Panc1 (cell line): ENCODE results near the gene PPFIA1. TPM values are rescaled to one million over a fixed set of nuclear protein-coding genes. Genes with fewer than 3 reads are reported as not detected.

Experiments
- ATAC-seq: fragments of 200-7000 bp; cut with Tn5 transposase; 2 replicates; pipeline ENCODE4 v1.9.1; 2020; ENCODE audit warnings: mild to moderate bottlenecking, moderate library complexity
- BruUV-seq: library from RNA; stranded (reverse); fragments of 400-500 nt; replicated peaks from 2 replicates; lab custom pipeline; 2021; lab: Mats Ljungman, UMichigan
- CTCF ChIA-PET: fragments of 300-600 bp; sonication (Branson Sonifier 250); formaldehyde crosslinking; loops from one replicate; lab custom pipeline; 2022; ENCODE audit warnings: antibody characterized with exemption; lab: Charles Lee
- POLR2A ChIA-PET: fragments of 300-600 bp; sonication (Branson Sonifier 250); formaldehyde crosslinking; loops from one replicate; lab custom pipeline; 2022; ENCODE audit warnings: antibody characterized with exemption; lab: Charles Lee
- DNase-seq: peaks from one replicate; pipeline ENCODE4 v3.0.0-alpha.2; 2010; ENCODE audit warnings: low read depth, low spot score
- H3K27ac ChIP-seq: 2 replicates; pipeline ENCODE4 v1.5.1; 2011; ENCODE audit warnings: mild to moderate bottlenecking, low read length, inconsistent platforms
- H3K27me3 ChIP-seq: fragments of 200-500 bp; sonication (Bioruptor generic); 2 replicates; pipeline ENCODE4 v1.6.0; 2014; ENCODE audit warnings: low read length, inconsistent platforms; ENCODE audit not compliant: control insufficient read depth, insufficient read depth
- H3K36me3 ChIP-seq: fragments of 200-500 bp; sonication (Bioruptor generic); 2 replicates; pipeline ENCODE4 v1.5.1; 2014; ENCODE audit warnings: inconsistent platforms, mild to moderate bottlenecking, low read length, moderate library complexity; ENCODE audit not compliant: control insufficient read depth, insufficient read depth
- H3K4me1 ChIP-seq: 2 replicates; pipeline ENCODE4 v1.5.1; 2011; ENCODE audit warnings: inconsistent platforms, mild to moderate bottlenecking, low read length, moderate library complexity; ENCODE audit not compliant: control insufficient read depth, insufficient read depth
- H3K4me3 ChIP-seq, 2 experiments: 2 replicates each; pipeline ENCODE4 v1.5.1; 2011 to 2012; ENCODE audit warnings: low read depth in 2 of 2, low read length in 2 of 2, mild to moderate bottlenecking in 2 of 2, inconsistent platforms in 1 of 2, moderate library complexity in 1 of 2
- H3K9me3 ChIP-seq: fragments of 200-500 bp; sonication (Bioruptor generic); 2 replicates; pipeline ENCODE4 v1.5.1; 2014; ENCODE audit warnings: low read depth, mild to moderate bottlenecking, inconsistent platforms, low read length, moderate library complexity; ENCODE audit not compliant: control insufficient read depth, insufficient read depth
- CTCF ChIP-seq: fragments of 450-650 bp; IDR thresholded peaks from 2 replicates; pipeline ENCODE4 v1.5.1; 2017; ENCODE audit warnings: mild to moderate bottlenecking
- POLR2AphosphoS5 ChIP-seq: IDR thresholded peaks from 2 replicates; pipeline ENCODE4 v1.6.1; 2012; ENCODE audit warnings: mild to moderate bottlenecking, low read depth, low read length, moderate library complexity
- REST ChIP-seq, 2 experiments: IDR thresholded peaks; 2 replicates each; pipeline ENCODE4 v1.6.1; 2011 to 2012; ENCODE audit warnings: low read depth in 2 of 2, control low read depth in 1 of 2, low read length in 1 of 2, mild to moderate bottlenecking in 1 of 2, moderate library complexity in 1 of 2; ENCODE audit not compliant: insufficient read depth in 1 of 2
- SIN3A ChIP-seq: IDR thresholded peaks from 2 replicates; pipeline ENCODE4 v1.6.1; 2012; ENCODE audit warnings: low read depth, mild to moderate bottlenecking, low read length, moderate library complexity, borderline replicate concordance; ENCODE audit not compliant: insufficient read depth
- TCF7L2 ChIP-seq: IDR thresholded peaks from 2 replicates; pipeline ENCODE4 v1.6.1; 2011; ENCODE audit warnings: mild to moderate bottlenecking, low read depth, low read length, inconsistent platforms
- in situ Hi-C: cut with HindIII; loops from 2 replicates; pipeline ENCODE4 v1.10.0; 2016; ENCODE audit warnings: low sequenced_read_pairs, low pct_unique_long_range_greater_than_20kb
- intact Hi-C: fragments of 100-400 bp; cut with micrococcal nuclease; formaldehyde crosslinking; loops from one replicate; pipeline ENCODE4 v1.10.0; 2022; ENCODE audit not compliant: unreplicated experiment
- total RNA-seq: library from RNA; stranded (reverse); gene quantifications from one replicate; pipeline ENCODE4 v1.2.1, GENCODE V29; 2021; ENCODE audit not compliant: unreplicated experiment

Gene PPFIA1
- total RNA-seq, 1 experiment from 2014 or later: 101 TPM

GRCh38 chr11:70409437-70409836 is 138.9 kb downstream of the PPFIA1 start:
- H3K36me3 ChIP-seq: peaks cover 58% of the 10 kb centered on the region
- H3K27ac ChIP-seq: no peak overlapping the region
- in situ Hi-C loops (no loop called here), intact Hi-C loops (no loop called here)
- TSS peak; percentile 28 for BruUV-seq
- H3K9me3 ChIP-seq: no peaks in the 10 kb centered on the region
- ATAC-seq (no peak), DNase-seq (no peak)
- H3K4me1 ChIP-seq: no peaks in the 10 kb centered on the region
- H3K4me3 ChIP-seq: no peak overlapping the region
- ChIA-PET CTCF (no interaction called here), POLR2A (no interaction called here)
- H3K27me3 ChIP-seq: no peaks in the 10 kb centered on the region
- TF ChIP-seq POLR2AphosphoS5 (no peak), CTCF (no peak), REST (IDR thresholded peaks at IDR 0.05; ENCODE audit: insufficient read depth in 1 of 2, low read depth in 2 of 2, low read length in 1 of 2) (no peak), SIN3A (no peak), TCF7L2 (no peak)

GRCh38 chr11:70409871-70410270 is 139.4 kb downstream of the PPFIA1 start:
- no TSS peak for BruUV-seq
- Histone ChIP-seq H3K4me3 (no peak overlapping the region), H3K27me3 (no peaks in the 10 kb centered on the region), H3K36me3 (peaks cover 60% of the 10 kb centered on the region), H3K27ac (no peak overlapping the region), H3K9me3 (no peaks in the 10 kb centered on the region), H3K4me1 (no peaks in the 10 kb centered on the region)
- intact Hi-C loops: no loop called here
- TF ChIP-seq REST (IDR thresholded peaks at IDR 0.05; ENCODE audit: insufficient read depth in 1 of 2, low read depth in 2 of 2, low read length in 1 of 2) (no peak), TCF7L2 (no peak), SIN3A (no peak), POLR2AphosphoS5 (no peak), CTCF (no peak)
- ATAC-seq: no peak
- in situ Hi-C loops: no loop called here
- DNase-seq: no peak
- POLR2A ChIA-PET: no interaction called here
- CTCF ChIA-PET: no interaction called here
